A673 (cell line): ENCODE data around the gene PLD4. TPM values are rescaled to one million over a fixed set of nuclear protein-coding genes. Genes with fewer than 3 reads are reported as not detected.

Source experiments
- BruUV-seq: library from RNA; stranded (reverse); fragments of 400-500 nt; replicated peaks from 2 replicates; lab custom pipeline; 2021; lab: Mats Ljungman, UMichigan
- CTCF ChIA-PET: fragments of 300-600 bp; sonication (Branson Sonifier 250); formaldehyde crosslinking; loops from one replicate; lab custom pipeline; 2022; ENCODE audit warnings: antibody characterized with exemption; lab: Charles Lee
- POLR2A ChIA-PET: fragments of 300-600 bp; sonication (Branson Sonifier 250); formaldehyde crosslinking; loops from one replicate; lab custom pipeline; 2022; ENCODE audit warnings: antibody characterized with exemption; ENCODE audit not compliant: low non-redundant PET; lab: Charles Lee
- DNase-seq: peaks from one replicate; pipeline ENCODE4 v3.0.0-alpha.2; 2015; ENCODE audit warnings: low spot score
- H3K27ac ChIP-seq: fragments of 200-600 bp; sonication (generic); 2 replicates; pipeline ENCODE4 v1.5.1; 2016; ENCODE audit warnings: mixed run types, low read depth, mild to moderate bottlenecking, mixed read lengths, antibody characterized with exemption, low read length; ENCODE audit not compliant: poor library complexity, severe bottlenecking
- H3K27me3 ChIP-seq: fragments of 200-600 bp; sonication (generic); replicated peaks from 2 replicates; pipeline ENCODE4 v1.6.1; 2017; ENCODE audit warnings: mixed run types, low read depth, mild to moderate bottlenecking, mixed read lengths, antibody characterized with exemption, low read length; ENCODE audit not compliant: insufficient read depth, poor library complexity
- H3K36me3 ChIP-seq: fragments of 200-600 bp; sonication (generic); 2 replicates; pipeline ENCODE4 v1.6.1; 2016; ENCODE audit warnings: mixed run types, mild to moderate bottlenecking, mixed read lengths, antibody characterized with exemption, low read length; ENCODE audit not compliant: insufficient read depth, poor library complexity, severe bottlenecking
- H3K4me1 ChIP-seq: fragments of 200-600 bp; sonication (generic); 2 replicates; pipeline ENCODE4 v1.6.1; 2017; ENCODE audit warnings: mixed run types, mild to moderate bottlenecking, mixed read lengths, antibody characterized with exemption, low read length; ENCODE audit not compliant: insufficient read depth, poor library complexity, severe bottlenecking
- H3K4me3 ChIP-seq: fragments of 200-600 bp; sonication (generic); 2 replicates; pipeline ENCODE4 v1.5.1; 2016; ENCODE audit warnings: low read depth, mixed run types, mild to moderate bottlenecking, mixed read lengths, low read length; ENCODE audit not compliant: poor library complexity, severe bottlenecking
- H3K9me3 ChIP-seq: fragments of 200-600 bp; sonication (generic); 2 replicates; pipeline ENCODE4 v1.6.1; 2016; ENCODE audit warnings: mixed run types, low read depth, mild to moderate bottlenecking, mixed read lengths, antibody characterized with exemption, low read length; ENCODE audit not compliant: poor library complexity, severe bottlenecking
- EZH2 ChIP-seq: fragments of 200-600 bp; sonication (generic); IDR thresholded peaks from 2 replicates; pipeline ENCODE4 v1.6.1; 2017; ENCODE audit warnings: borderline replicate concordance, low read depth, mild to moderate bottlenecking, mixed read lengths, antibody characterized with exemption, low read length; ENCODE audit not compliant: poor library complexity, severe bottlenecking
- intact Hi-C: fragments of 100-400 bp; cut with micrococcal nuclease; formaldehyde crosslinking; loops from one replicate; pipeline ENCODE4 v1.10.0; 2022; ENCODE audit not compliant: unreplicated experiment
- total RNA-seq: library from RNA; stranded (reverse); gene quantifications from 2 replicates; pipeline ENCODE4 v1.2.3, GENCODE V29; 2021
- TF ChIP-seq, protein P1 (sequence below): fragments of 300-800, 200-600 bp; sonication (generic); conservative IDR thresholded peaks from 2 replicates; pipeline ENCODE4 v1.5.1; 2017; ENCODE audit warnings: low read depth, mild to moderate bottlenecking, antibody characterized with exemption, low read length, moderate library complexity, mixed read lengths

The PLD4 gene
- total RNA-seq, 1 experiment from 2014 or later = not detected

DNA sequence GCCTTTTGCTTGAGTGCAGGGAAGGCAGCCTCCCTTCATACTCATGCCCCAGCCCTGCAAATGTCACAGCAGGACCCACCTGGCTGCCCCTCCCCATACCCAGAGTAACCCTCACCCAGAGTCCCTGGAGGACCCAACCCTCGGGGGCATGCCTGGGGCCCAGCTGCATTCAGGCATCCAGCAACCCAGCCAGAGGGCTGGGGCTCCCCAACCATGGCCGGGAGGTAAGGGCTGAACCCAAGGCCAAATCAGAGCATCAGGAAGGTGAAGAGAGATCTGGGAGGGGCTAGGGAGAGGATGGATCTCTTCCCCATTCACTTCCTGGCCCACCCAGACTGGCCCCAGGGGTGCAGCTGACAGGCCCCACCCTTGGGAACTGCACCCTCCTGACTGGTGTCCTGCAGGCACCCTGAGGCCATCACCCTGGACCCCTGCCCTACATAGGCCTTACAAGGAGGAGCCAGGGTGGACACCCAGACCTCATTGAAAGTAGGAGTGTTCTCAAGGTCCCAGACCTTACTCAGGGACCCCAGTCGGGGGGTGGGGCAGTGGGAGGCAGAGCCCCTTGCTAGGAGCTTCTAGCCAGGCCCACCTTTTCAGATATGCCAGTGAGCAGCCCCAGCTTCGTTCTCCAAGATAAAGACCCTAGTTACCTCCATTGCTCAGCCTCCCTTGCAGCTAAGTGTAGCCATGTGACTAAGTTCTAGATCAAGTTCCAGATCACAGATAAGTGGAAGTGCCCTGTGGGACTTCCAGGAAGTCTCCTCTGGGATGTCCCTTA lies 849 bp upstream of the PLD4 start:
- intact Hi-C loops = no loop called here
- TF ChIP-seq EZH2 = no peak
- TF ChIP-seq, protein P1, sequence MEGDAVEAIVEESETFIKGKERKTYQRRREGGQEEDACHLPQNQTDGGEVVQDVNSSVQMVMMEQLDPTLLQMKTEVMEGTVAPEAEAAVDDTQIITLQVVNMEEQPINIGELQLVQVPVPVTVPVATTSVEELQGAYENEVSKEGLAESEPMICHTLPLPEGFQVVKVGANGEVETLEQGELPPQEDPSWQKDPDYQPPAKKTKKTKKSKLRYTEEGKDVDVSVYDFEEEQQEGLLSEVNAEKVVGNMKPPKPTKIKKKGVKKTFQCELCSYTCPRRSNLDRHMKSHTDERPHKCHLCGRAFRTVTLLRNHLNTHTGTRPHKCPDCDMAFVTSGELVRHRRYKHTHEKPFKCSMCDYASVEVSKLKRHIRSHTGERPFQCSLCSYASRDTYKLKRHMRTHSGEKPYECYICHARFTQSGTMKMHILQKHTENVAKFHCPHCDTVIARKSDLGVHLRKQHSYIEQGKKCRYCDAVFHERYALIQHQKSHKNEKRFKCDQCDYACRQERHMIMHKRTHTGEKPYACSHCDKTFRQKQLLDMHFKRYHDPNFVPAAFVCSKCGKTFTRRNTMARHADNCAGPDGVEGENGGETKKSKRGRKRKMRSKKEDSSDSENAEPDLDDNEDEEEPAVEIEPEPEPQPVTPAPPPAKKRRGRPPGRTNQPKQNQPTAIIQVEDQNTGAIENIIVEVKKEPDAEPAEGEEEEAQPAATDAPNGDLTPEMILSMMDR = no peak
- ChIA-PET POLR2A (no interaction called here), CTCF (no interaction called here)
- no TSS peak for BruUV-seq
- Histone ChIP-seq H3K36me3 (no peaks in the 10 kb centered on the region), H3K4me3 (no peak overlapping the region), H3K4me1 (no peaks in the 10 kb centered on the region), H3K27ac (no peak overlapping the region), H3K9me3 (no peaks in the 10 kb centered on the region), H3K27me3 (no peaks in the 10 kb centered on the region)
- DNase-seq = no peak

DNA sequence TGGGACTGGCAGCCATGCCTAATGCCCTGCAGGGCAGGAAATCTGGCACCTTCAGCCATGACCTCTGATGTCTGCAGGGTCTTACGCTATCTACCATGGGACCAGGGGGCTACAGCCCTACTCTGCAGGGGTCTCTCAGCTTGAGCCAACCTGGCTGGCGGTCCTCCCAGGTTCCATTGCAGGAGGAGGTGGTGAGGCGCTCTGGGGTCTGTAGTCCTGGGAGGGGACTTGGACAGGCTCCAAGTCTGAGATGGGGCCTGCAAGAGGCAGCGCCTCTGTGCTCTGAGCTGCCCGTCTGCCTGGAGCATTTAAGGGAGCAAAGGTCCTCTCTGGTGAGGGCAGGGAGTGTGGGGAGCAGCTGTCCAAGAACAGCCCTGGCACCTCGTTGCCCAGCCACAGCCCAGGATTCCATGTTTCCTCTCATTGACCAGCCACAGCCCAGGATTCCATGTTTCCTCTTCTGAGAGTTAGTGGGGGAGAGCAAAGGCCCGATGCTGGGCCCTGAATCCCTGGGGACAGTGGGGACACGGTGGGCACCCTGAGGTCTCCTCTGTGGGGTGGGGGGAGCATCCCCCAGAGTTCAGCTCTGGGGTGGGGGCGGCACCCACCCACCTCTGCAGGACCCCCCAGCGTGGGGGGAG lies 655 bp downstream of the PLD4 start:
- no peak overlapping the region for H3K27ac ChIP-seq
- no peaks in the 10 kb centered on the region for H3K36me3 ChIP-seq
- DNase-seq = no peak
- no peak overlapping the region for H3K4me3 ChIP-seq
- H3K4me1 ChIP-seq = no peaks in the 10 kb centered on the region
- TF ChIP-seq, protein P1 = no peak
- TF ChIP-seq EZH2 = no peak
- no TSS peak for BruUV-seq
- POLR2A ChIA-PET = no interaction called here
- CTCF ChIA-PET = no interaction called here
- intact Hi-C loops = no loop called here
- H3K27me3 ChIP-seq = no peaks in the 10 kb centered on the region
- H3K9me3 ChIP-seq = no peaks in the 10 kb centered on the region

DNA sequence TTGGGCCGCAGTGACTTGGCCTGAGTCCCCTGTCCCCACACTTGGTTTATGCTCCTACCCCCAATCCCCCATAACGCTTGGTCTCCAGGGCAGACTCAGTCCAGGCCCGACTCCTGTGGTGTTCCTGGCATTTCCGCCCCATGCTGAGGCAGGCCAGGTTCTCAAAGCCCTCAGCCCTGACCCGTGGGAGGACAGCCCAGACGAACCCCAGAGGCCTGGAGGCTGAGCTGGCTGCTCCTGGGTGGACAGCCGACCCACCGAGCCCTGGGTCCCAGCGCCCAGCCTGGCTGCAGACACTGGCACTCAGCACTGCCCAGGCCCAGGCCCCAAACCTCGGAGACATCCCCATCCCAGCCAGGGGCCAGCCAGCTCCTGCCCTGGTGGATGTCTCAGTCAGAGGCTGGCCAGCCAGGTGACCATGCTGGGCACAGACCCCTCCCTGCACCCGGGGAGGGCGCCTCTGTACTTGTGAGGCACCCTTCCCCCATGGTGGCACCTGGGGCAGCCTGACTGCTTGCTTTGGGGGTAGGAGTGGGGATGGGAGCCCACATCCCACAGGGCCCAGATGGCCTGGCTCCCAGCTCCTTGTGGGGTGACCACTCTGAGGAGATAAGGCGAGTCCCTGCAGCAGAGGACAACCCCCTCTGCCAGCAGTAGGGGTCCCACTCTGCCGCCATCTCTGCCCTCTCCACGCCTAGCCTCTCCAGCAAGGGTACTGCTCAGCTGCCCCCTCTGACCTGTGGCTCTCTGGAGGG lies 1.4 kb downstream of the PLD4 start:
- POLR2A ChIA-PET = no interaction called here
- H3K27me3 ChIP-seq = no peaks in the 10 kb centered on the region
- intact Hi-C loops = no loop called here
- TF ChIP-seq EZH2 = no peak
- TF ChIP-seq, protein P1 = no peak
- DNase-seq = no peak
- no TSS peak for BruUV-seq
- H3K4me3 ChIP-seq = no peak overlapping the region
- no peak overlapping the region for H3K27ac ChIP-seq
- H3K9me3 ChIP-seq = no peaks in the 10 kb centered on the region
- H3K36me3 ChIP-seq = no peaks in the 10 kb centered on the region
- CTCF ChIA-PET = no interaction called here
- no peaks in the 10 kb centered on the region for H3K4me1 ChIP-seq
